ENCODE results near the gene ACBD7. TPM values are rescaled to one million over a fixed set of nuclear protein-coding genes. Genes with fewer than 3 reads are reported as not detected.

Gene ACBD7
- total RNA-seq, 1 experiment from 2014 or later: 10.0 TPM

DNA sequence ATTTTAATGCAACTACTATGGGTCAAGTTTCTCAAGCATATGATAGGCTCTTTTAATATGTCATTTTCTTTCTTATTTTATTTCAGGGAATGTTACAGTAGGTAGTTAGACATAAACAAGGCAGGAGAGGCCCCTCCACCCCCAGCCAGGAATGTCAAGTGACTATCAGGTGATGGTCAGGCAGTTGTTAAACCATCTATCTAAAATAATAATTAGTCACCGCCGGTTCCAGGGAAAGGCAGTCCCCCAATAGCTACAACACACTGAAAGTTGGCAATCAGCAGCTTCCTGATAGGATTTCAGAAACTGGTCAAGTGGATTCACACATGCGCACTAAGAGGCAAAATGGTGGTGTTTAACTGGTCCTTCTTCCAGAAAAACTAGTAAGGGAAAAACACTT lies 35.5 kb downstream of the ACBD7 start:
- no TSS peak for BruUV-seq (replicated peaks)
- Mint-ChIP-seq H3K9me3 (ENCODE audit: low read depth, unreplicated experiment) (no peaks in the 10 kb centered on the region), H3K36me3 (ENCODE audit: insufficient read depth, unreplicated experiment) (no peaks in the 10 kb centered on the region), H3K4me3 (ENCODE audit: low read depth, unreplicated experiment) (no peak overlapping the region), H3K4me1 (ENCODE audit: low read depth, unreplicated experiment) (no peaks in the 10 kb centered on the region), H3K27me3 (ENCODE audit: unreplicated experiment) (no peaks in the 10 kb centered on the region), H3K27ac (ENCODE audit: unreplicated experiment) (no peak overlapping the region)
- CTCF ChIA-PET: no interaction called here
- no peak for DNase-seq
- TF ChIP-seq, protein P1, sequence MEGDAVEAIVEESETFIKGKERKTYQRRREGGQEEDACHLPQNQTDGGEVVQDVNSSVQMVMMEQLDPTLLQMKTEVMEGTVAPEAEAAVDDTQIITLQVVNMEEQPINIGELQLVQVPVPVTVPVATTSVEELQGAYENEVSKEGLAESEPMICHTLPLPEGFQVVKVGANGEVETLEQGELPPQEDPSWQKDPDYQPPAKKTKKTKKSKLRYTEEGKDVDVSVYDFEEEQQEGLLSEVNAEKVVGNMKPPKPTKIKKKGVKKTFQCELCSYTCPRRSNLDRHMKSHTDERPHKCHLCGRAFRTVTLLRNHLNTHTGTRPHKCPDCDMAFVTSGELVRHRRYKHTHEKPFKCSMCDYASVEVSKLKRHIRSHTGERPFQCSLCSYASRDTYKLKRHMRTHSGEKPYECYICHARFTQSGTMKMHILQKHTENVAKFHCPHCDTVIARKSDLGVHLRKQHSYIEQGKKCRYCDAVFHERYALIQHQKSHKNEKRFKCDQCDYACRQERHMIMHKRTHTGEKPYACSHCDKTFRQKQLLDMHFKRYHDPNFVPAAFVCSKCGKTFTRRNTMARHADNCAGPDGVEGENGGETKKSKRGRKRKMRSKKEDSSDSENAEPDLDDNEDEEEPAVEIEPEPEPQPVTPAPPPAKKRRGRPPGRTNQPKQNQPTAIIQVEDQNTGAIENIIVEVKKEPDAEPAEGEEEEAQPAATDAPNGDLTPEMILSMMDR (IDR thresholded peaks at IDR 0.05; ENCODE audit: unreplicated experiment): no peak
- intact Hi-C loops (cut with micrococcal nuclease; ENCODE audit: unreplicated experiment): no loop called here

DNA sequence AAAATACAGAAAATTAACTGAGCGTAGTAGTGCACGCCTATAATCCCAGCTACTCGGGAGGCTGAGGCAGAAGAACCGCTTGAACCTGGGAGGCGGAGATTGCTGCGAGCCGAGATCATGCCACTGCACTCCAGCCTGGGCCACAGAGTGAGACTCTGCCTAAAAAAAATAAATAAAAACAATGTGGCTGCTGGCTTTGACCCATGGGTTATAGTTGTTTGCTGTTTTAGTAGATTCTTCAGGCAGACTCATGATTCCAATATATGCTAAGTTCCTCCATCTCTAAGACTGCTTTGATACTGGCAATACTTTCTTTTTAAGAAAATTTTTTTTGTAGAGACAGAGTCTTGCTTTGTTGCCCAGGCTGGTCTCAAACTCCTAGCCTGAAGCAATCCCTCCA lies 36.5 kb downstream of the ACBD7 start:
- Mint-ChIP-seq H3K4me1 (ENCODE audit: low read depth, unreplicated experiment) (peaks cover 2% of the 10 kb centered on the region), H3K9me3 (ENCODE audit: low read depth, unreplicated experiment) (no peaks in the 10 kb centered on the region), H3K27ac (ENCODE audit: unreplicated experiment) (no peak overlapping the region), H3K36me3 (ENCODE audit: insufficient read depth, unreplicated experiment) (no peaks in the 10 kb centered on the region), H3K27me3 (ENCODE audit: unreplicated experiment) (no peaks in the 10 kb centered on the region), H3K4me3 (ENCODE audit: low read depth, unreplicated experiment) (no peak overlapping the region)
- intact Hi-C loops (cut with micrococcal nuclease; ENCODE audit: unreplicated experiment): no loop called here
- no TSS peak for BruUV-seq (replicated peaks)
- DNase-seq: no peak
- TF ChIP-seq, protein P1 (IDR thresholded peaks at IDR 0.05; ENCODE audit: unreplicated experiment): no peak
- CTCF ChIA-PET: no interaction called here

DNA sequence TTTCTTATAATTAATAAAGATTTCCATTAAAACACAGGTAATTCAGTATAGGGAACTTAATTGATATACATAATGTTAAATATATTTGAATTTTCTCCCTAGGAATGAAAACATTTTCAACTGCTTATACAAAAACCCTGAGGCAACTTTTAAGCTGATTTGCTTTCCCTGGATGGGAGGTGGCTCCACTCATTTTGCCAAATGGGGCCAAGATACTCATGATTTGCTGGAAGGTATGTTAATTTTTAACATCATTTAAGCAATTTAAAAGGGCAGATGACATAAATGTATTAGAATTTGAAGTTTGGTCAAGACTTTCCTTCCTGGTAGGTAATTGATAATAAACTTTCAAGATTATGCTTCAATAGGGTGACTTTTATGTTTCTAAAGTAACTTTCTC lies 39.0 kb downstream of the ACBD7 start:
- BruUV-seq (replicated peaks): no TSS peak
- no peaks in the 10 kb centered on the region for H3K27me3 Mint-ChIP-seq (ENCODE audit: unreplicated experiment)
- intact Hi-C loops (cut with micrococcal nuclease; ENCODE audit: unreplicated experiment): no loop called here
- H3K9me3 Mint-ChIP-seq (ENCODE audit: low read depth, unreplicated experiment): no peaks in the 10 kb centered on the region
- CTCF ChIA-PET: no interaction called here
- DNase-seq: no peak
- no peaks in the 10 kb centered on the region for H3K36me3 Mint-ChIP-seq (ENCODE audit: insufficient read depth, unreplicated experiment)
- H3K4me1 Mint-ChIP-seq (ENCODE audit: low read depth, unreplicated experiment): peaks cover 22% of the 10 kb centered on the region
- H3K27ac Mint-ChIP-seq (ENCODE audit: unreplicated experiment): no peak overlapping the region
- no peak overlapping the region for H3K4me3 Mint-ChIP-seq (ENCODE audit: low read depth, unreplicated experiment)
- TF ChIP-seq, protein P1 (IDR thresholded peaks at IDR 0.05; ENCODE audit: unreplicated experiment): no peak

DNA sequence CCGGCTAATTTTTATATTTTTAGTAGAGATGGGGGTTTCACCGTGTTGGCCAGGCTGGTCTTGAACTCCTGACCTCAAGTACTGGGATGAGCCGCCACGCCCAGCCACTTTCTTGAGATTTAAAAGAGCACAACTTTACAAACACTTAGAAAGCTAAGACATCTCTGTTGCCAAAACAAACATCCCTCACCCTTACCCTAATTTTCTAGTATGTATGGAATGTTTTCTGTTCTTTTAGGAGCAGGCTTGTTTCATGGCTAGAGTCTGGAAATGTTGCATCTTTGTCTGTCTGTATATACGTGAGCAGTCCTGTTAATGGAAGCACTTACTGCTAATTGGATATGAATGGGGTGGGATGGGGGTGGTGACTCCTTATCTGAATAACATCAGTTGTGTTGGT lies 42.0 kb downstream of the ACBD7 start:
- no peaks in the 10 kb centered on the region for H3K27me3 Mint-ChIP-seq (ENCODE audit: unreplicated experiment)
- BruUV-seq (replicated peaks): no TSS peak
- peaks cover 30% of the 10 kb centered on the region for H3K4me1 Mint-ChIP-seq (ENCODE audit: low read depth, unreplicated experiment)
- CTCF ChIA-PET: no interaction called here
- TF ChIP-seq, protein P1 (IDR thresholded peaks at IDR 0.05; ENCODE audit: unreplicated experiment): no peak
- no peaks in the 10 kb centered on the region for H3K36me3 Mint-ChIP-seq (ENCODE audit: insufficient read depth, unreplicated experiment)
- H3K9me3 Mint-ChIP-seq (ENCODE audit: low read depth, unreplicated experiment): peaks cover 3% of the 10 kb centered on the region
- no peak overlapping the region for H3K27ac Mint-ChIP-seq (ENCODE audit: unreplicated experiment)
- H3K4me3 Mint-ChIP-seq (ENCODE audit: low read depth, unreplicated experiment): no peak overlapping the region
- intact Hi-C loops (cut with micrococcal nuclease; ENCODE audit: unreplicated experiment): no loop called here
- DNase-seq: no peak

DNA sequence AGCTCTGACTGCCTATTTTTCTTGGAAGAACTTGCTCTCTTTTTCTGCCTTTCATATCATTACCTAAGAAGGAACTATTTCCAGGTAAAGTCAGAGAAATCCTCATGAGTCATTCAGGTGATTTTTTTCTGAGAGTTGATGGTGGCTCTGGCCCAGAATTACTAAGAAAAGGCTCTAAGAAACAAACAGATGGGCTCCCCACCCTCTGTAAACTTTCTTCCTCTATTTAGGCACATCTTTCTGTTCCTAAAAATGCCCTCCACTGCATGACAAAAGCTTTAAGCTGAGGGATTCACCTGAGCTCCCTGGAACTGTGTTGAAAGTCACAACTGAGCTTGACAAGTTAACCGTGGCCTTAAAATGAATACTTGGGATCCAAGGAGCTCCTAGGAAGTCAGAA lies 43.2 kb downstream of the ACBD7 start:
- TF ChIP-seq, protein P1 (IDR thresholded peaks at IDR 0.05; ENCODE audit: unreplicated experiment): no peak
- peaks cover 3% of the 10 kb centered on the region for H3K9me3 Mint-ChIP-seq (ENCODE audit: low read depth, unreplicated experiment)
- no peak overlapping the region for H3K27ac Mint-ChIP-seq (ENCODE audit: unreplicated experiment)
- intact Hi-C loops (cut with micrococcal nuclease; ENCODE audit: unreplicated experiment): no loop called here
- no peak for DNase-seq
- peaks cover 30% of the 10 kb centered on the region for H3K4me1 Mint-ChIP-seq (ENCODE audit: low read depth, unreplicated experiment)
- CTCF ChIA-PET: no interaction called here
- peaks cover 10% of the 10 kb centered on the region for H3K27me3 Mint-ChIP-seq (ENCODE audit: unreplicated experiment)
- no TSS peak for BruUV-seq (replicated peaks)
- no peaks in the 10 kb centered on the region for H3K36me3 Mint-ChIP-seq (ENCODE audit: insufficient read depth, unreplicated experiment)
- no peak overlapping the region for H3K4me3 Mint-ChIP-seq (ENCODE audit: low read depth, unreplicated experiment)

Data from Calu3 (cell line).